ENCODE measurements around the gene SECISBP2. TPM values are rescaled to one million over a fixed set of nuclear protein-coding genes. Genes with fewer than 3 reads are reported as not detected.

SECISBP2 gene
- total and polyA plus RNA-seq, 2 of the 13 experiments (the other 11 are each of a cell fraction or from before 2014, with no cell fraction given) = 32.4 to 38.0 TPM

GRCh38 chr9:89284076-89284475, 34.2 kb upstream of the SECISBP2 start:
- no peak for FAIRE-seq
- in situ Hi-C loops (cut with HindIII; ENCODE audit: extremely low pct_ligation_motif_present, low pct_unique_long_range_greater_than_20kb) = no loop called here
- CTCF ChIA-PET (ENCODE audit: low intra/inter-chr PET ratio, low total read pairs) = no interaction called here
- TF ChIP-seq ATM (IDR thresholded peaks at IDR 0.05; ENCODE audit: borderline replicate concordance) (no peak), CTCF (CRISPR knock-in tag; IDR thresholded peaks at IDR 0.05) (no peak), SOX13 (IDR thresholded peaks at IDR 0.05) (no peak), SOX13 (CRISPR knock-in tag; conservative IDR thresholded peaks at IDR 0.05 in 1 of 2, IDR thresholded peaks at IDR 0.05 in 1 of 2) (no peak), PTBP1 (IDR thresholded peaks at IDR 0.05; ENCODE audit: low read depth, low read length, poor library complexity, severe bottlenecking) (no peak), KLF15 (CRISPR knock-in tag; IDR thresholded peaks at IDR 0.05; ENCODE audit: borderline replicate concordance) (no peak), ZNF33A (CRISPR knock-in tag; IDR thresholded peaks at IDR 0.05; ENCODE audit: borderline replicate concordance) (no peak), CBX1 (IDR thresholded peaks at IDR 0.05; ENCODE audit: low read depth) (no peak), SIX1 (CRISPR knock-in tag; IDR thresholded peaks at IDR 0.05; ENCODE audit: borderline replicate concordance) (no peak), ZBTB37 (CRISPR knock-in tag; IDR thresholded peaks at IDR 0.05) (no peak), ZNF652 (CRISPR knock-in tag; IDR thresholded peaks at IDR 0.05; ENCODE audit: borderline replicate concordance, low read depth) (no peak), ZZZ3 (CRISPR knock-in tag; IDR thresholded peaks at IDR 0.05; ENCODE audit: borderline replicate concordance) (no peak), PRMT3 (CRISPR knock-in tag; IDR thresholded peaks at IDR 0.05; ENCODE audit: borderline replicate concordance, low read depth) (no peak), ARID3A (IDR thresholded peaks at IDR 0.05; ENCODE audit: low read depth, low read length) (no peak), SMYD3 (CRISPR knock-in tag; IDR thresholded peaks at IDR 0.05) (no peak), REXO4 (CRISPR knock-in tag; IDR thresholded peaks at IDR 0.05; ENCODE audit: borderline replicate concordance) (no peak), PAX8 (CRISPR knock-in tag; IDR thresholded peaks at IDR 0.05; ENCODE audit: borderline replicate concordance) (no peak)
- TF ChIP-seq, protein P1, sequence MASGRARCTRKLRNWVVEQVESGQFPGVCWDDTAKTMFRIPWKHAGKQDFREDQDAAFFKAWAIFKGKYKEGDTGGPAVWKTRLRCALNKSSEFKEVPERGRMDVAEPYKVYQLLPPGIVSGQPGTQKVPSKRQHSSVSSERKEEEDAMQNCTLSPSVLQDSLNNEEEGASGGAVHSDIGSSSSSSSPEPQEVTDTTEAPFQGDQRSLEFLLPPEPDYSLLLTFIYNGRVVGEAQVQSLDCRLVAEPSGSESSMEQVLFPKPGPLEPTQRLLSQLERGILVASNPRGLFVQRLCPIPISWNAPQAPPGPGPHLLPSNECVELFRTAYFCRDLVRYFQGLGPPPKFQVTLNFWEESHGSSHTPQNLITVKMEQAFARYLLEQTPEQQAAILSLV (CRISPR knock-in tag; IDR thresholded peaks at IDR 0.05; ENCODE audit: borderline replicate concordance) = no peak
- TF ChIP-seq, protein P2, sequence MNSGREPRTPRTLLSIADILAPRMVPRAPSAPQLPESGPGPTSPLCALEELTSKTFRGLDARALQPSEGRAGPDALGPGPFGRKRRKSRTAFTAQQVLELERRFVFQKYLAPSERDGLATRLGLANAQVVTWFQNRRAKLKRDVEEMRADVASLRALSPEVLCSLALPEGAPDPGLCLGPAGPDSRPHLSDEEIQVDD (CRISPR knock-in tag; IDR thresholded peaks at IDR 0.05; ENCODE audit: borderline replicate concordance) = no peak

More at GRCh38 chr9:89284076-89284475, 34.2 kb upstream of the SECISBP2 start:
- BruUV-seq (replicated peaks) = no TSS peak
- DNase-seq (ENCODE audit: low spot score) = no peak
- ATAC-seq = no peak
- 79% methylated on average over 7 of the region's 7 CpGs for WGBS (ENCODE audit: low lambda C conversion rate)
- Histone ChIP-seq H3K27me3 (ENCODE audit: control insufficient read depth in 1 of 2, insufficient read depth in 2 of 2, low read length in 2 of 2) (no peaks in the 10 kb centered on the region), H3K4me2 (ENCODE audit: low read depth, low read length) (no peak overlapping the region), H2AFZ (ENCODE audit: low read length) (no peak overlapping the region), H3K4me3 (replicated peaks in 1 of 3; ENCODE audit: insufficient read depth in 1 of 3, low read depth in 2 of 3, low read length in 3 of 3) (no peak overlapping the region), H3K79me2 (ENCODE audit: insufficient read depth, low read length) (no peaks in the 10 kb centered on the region), H3K27ac (ENCODE audit: extremely low read length, insufficient read depth, low read length) (no peak overlapping the region), H4K20me1 (ENCODE audit: insufficient read depth, low read length) (no peaks in the 10 kb centered on the region), H3K4me1 (ENCODE audit: insufficient read depth, low read length) (no peaks in the 10 kb centered on the region), H3K36me3 (replicated peaks in 1 of 2; ENCODE audit: control insufficient read depth in 1 of 2, insufficient read depth in 2 of 2, low read length in 2 of 2) (no peaks in the 10 kb centered on the region), H3K9ac (ENCODE audit: insufficient read depth, low read depth, low read length) (no peak overlapping the region), H3K9me3 (ENCODE audit: low read length) (no peaks in the 10 kb centered on the region)
- POLR2A ChIA-PET = no interaction called here
- intact Hi-C loops (cut with micrococcal nuclease; ENCODE audit: unreplicated experiment) = no loop called here
